ENCODE results near the gene PDLIM1.

Gene PDLIM1, protein sequence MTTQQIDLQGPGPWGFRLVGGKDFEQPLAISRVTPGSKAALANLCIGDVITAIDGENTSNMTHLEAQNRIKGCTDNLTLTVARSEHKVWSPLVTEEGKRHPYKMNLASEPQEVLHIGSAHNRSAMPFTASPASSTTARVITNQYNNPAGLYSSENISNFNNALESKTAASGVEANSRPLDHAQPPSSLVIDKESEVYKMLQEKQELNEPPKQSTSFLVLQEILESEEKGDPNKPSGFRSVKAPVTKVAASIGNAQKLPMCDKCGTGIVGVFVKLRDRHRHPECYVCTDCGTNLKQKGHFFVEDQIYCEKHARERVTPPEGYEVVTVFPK

DNA sequence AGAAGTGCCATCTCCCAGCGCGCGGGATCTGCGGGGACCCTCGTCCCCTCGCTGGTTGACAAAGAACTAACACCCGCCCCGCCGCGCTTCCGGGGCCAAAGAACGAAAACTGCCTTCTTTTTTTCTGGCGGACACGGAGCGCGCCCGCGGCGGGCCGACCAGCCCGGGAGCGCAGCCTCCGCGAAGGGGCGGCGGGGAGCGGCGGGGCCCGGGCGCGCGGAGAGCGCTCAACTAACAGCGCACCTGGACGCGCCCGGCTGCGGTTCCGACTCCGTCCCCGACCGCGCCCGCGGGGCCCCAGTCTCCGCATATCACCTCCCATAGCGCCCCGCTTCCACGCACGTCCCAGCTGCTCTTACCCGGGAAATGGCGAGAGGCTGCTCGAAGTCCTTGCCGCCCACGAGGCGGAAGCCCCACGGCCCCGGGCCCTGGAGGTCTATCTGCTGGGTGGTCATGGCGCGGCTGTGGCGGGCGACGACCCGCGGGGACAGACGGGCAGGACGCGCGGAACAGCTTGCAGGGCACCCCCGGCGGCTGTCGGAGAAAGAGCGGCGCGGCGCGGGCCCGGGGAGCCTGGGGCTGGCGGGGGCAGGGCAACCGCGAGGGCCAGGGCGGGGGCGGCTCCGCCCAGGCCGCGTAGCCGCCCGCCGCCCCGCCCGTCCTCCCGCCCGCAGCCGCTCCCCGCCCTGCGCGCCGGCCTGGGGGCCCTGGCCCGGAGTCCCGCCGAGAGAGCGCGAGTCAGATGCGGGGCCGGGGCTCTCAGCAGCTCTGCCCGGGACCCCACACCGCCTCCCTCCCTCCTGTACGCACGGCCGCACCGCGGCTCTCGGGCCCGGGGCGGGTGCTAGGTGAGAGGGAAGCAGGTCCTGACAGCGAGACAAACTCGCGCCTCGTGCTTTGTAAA, at the start of gene PDLIM1:
TSS of gene PDLIM1 (minus strand) at position 543 of the 904 bp plus-strand sequence. CDS start at position 455, 88 bp downstream.
- no peak for DNase-seq (ENCODE audit: low read depth in 2 of 2)

DNA sequence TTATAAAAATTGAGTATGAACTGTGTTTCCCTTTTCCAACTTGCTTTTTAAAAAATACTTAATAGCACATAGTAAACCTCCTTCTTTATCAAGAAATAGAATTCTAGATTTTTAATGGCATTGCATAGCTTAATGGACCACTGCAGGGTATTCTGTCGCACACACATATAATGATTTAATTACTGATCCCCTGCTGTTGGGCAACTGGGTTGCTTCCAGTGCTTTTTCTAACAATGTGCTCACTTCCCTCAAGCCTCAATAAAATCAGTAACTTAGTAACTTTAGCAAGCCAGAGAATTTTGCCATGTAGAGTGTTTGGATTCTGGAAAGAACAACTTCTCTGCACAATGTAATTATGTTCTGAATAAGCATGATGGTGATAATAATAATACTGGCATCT, 49.1 kb upstream of the PDLIM1 start:
- no peak for DNase-seq (ENCODE audit: low read depth in 2 of 2)

DNA sequence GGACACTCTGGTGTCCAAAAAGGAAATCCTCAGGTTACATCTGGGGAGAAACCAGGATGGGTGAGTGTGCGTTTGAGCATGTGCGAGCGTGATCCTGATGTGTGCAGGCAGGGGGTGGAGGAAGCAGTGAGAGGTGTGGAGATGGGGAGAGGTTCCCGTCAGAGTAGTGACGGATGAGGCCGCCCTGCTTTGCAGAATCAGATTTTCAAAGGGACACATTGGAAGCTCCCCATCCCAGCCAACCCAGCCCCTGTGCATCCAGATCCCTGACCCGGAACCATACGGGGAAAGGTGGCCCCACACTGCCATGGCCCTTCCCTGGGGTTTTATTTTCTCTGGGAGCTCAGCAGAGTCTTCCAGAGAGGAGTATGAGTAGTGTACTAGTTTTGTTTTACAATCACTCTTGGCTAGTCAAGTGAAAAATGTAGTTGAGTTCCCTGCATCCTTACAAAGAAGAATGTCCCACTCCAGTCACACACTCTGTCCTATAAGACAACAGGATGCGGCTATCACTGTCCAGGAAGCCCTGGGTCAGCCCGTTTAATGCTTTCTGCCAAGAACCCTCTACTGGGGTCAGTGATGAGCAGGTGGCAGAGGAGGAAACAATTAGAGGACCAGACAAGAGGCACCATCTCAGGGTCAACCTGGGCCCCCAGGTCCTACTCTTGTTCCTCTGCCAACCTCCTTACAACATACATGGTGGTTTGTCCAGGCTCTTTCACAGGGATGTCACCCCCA, 46.8 kb upstream of the PDLIM1 start:
- no peak for DNase-seq (ENCODE audit: low read depth in 2 of 2)

DNA sequence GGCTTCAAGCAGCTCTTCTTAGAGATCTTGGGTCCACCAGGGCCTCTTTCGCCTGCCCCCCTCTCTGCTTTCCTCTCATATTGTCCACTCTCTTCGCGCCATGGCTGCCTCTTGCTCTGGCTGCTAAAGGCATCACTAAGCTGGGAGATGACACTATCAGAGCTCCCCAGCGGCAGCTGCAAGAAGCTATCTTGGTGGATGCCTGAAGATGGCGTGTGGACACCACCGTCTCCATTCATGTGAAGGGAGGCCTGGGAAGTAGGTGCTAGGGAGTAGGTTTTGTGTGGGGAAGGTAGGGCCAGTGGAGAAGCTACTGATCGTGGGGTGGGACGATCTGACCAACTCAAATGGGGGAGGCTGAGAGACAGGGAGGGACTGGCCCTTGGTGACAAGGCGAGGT, 45.9 kb upstream of the PDLIM1 start:
- no peak for DNase-seq (ENCODE audit: low read depth in 2 of 2)

DNA sequence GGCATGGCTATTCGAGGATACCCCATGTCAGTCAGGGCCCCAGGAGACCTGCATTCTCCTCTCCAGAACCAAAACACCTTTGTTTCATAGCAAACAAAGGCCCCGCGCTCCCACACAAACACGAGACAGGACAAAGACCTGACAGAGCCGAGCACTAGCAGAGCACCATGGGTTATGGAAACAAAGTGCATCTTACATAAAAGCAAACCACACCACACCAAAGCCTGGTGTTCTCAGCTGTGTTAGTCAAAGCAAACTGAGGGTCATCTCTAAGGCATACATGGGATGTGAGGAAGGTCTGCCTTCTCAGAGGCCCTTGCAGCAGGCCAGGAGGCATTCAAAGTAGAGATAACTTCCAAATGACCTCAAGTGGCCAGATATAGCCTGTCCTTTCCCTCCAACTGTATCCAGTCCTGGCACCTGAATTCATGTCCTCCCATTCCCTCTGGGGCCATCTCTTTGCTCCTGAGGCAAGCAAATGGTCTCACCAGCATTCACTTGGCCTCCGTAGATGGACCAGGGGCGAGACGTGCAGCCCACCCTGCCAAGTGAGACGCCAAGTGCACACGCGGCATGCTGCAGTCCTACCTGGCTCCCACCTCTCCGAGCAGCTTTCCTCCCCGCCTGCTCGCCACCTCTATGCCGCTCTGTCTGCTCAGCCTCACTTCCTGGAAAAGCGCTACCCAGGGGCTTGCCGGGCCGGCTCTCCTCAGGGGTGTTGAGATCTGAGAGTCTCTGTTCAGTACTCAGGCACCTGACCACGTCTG, 45.3 kb upstream of the PDLIM1 start:
- no peak for DNase-seq (ENCODE audit: low read depth in 2 of 2)

DNA sequence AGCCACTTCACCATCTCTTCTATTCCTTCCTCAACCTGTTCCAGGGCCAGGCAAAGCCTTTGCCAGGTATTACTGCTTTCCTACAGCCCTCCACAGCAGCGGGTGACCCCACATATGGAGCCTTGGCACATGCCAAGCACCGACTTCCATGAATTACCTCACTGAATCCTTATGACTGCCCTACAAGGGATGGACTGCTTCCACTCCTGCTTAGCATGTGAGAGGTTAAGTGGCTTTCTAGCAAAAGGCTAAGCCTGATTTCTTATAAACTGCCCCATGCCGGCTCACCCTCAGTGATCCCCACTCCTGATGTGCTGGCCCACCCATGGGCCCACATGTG, 44.0 kb upstream of the PDLIM1 start:
- DNase-seq (ENCODE audit: low read depth in 2 of 2): no peak

DNA sequence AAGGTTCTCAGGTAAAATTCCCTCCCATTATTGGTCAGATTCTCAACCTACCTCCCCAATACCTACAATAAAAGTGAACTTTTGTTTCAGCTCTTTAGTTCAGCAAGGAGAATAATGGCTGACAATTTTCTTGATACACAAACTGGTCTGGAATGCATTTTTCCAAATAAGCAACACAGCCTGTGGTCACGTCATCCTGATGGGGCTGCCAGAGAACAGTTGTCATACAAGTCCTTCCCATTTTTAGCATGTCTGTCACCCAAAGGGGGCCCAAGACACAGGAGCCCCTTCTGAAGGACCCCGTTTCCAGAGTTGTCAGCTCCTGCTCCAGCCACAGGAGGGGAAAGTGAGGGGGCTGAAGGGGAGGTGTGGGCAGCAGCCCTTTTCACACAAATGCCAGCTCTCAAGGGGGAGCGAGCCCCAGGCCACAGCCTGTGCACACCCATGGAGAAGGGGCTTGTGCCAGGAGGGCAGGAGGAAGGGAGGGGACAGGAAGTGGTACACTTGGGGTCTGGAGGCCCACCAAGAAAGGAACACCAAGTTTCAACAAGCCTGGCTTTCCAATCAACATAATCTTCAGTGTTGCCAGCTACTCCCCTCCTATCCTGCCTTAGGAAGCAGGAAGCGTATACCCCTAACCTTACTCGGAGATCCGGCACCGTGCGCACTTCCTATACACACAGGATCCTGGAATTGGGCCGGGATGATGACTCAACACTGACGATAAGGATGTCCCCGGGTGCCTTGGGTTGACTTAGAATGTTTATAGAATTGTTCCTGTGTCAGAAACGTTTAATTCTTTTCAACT, 43.4 kb upstream of the PDLIM1 start:
- peak; percentile 39 to 41 for DNase-seq (ENCODE audit: low read depth in 2 of 2)

DNA sequence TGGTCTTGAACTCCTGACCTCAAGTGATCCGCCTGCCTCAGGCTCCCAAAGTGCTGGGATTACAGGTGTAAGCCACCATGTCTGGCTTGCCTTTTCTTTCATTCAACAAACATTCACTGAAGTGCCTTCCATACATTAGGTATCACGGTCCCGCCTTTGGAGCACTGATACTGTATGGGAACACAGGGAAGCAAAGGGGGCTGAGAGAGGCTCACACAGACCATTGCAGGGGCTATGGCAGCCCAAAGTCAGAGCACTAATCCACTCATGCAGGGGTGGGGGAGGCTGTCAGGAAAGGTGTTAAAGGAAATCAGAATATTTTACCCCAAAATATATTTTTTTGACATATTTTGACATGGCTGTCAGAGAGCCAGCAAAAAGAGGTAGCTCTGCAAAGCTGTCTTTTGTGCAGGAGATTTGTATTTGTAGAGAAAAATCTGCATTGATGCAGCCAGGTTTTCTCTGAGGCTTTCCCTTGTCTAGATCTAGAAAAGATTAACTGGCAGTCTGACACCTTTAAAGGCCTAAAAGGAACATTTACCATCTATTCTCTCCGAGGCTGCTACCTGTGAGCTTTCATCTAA, 42.0 kb upstream of the PDLIM1 start:
- no peak for DNase-seq (ENCODE audit: low read depth in 2 of 2)

DNA sequence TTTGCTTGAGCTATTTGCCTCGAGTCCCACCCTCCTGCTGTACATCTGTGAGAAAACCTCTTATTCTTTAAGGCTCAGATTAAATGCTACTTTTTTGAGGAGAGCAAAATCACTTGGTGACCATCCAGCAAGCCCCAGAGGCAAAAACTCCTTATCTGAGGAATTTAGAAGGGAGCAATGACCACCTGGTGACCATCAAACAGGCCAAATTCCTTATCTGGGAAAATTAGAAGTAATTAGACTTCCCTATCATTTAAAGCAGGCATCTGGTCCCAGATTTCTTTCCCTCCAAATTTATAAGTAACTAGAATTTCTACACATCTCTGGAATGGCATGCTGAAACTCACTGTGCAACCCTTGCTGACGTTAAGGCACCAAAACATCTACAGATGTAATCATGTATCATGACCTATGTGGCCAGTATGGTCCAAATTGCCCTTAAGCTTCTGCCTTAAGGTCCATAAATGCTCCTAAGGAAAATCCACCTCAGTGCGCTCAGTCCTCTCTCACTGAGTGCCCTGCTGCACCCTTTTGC, 40.9 kb upstream of the PDLIM1 start:
- no peak for DNase-seq (ENCODE audit: low read depth in 2 of 2)

DNA sequence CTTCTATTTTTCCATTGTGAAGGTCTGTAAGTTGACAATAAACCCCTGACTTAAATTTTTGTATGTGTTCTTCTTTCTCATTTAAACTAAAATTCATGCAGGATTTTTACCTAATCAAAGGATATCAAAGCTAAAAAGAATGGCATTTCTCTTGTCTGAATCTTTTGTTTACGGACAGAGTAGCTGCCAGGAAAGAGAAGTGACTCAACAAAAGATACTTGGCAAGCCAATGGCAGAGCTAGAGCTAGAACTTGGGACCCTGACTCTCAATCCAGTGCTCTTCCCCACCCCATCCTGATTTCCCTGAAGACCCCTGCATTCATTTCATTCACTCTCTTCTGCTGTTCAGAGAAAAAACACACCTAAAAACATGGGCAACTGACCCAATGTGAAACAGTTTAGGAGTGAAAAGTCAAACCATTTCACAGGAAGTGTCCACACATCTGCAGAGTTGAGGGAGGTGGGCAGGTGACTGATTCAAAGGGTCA, 40.2 kb upstream of the PDLIM1 start:
- DNase-seq (ENCODE audit: low read depth in 2 of 2): no peak

DNA sequence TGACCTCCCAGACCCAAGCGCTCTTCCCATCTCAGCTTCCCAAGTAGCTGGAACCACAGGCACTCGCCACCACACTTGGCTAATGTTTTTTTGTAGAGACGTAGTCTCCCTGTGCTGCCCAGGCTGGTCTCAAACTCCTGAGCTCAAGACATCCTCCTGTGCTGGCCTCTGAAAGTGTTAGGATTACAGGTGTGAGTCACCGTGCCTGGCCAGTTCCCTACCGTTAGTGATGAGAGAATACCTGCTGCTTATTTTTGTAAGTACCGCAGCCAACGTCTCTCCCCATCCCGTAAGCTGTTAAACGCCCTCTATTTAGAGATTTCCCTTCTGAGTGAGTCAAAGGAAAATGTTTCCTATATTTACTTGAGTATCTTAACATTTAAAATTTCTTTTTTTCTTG, 38.5 kb upstream of the PDLIM1 start:
- no peak for DNase-seq (ENCODE audit: low read depth in 2 of 2)

DNA sequence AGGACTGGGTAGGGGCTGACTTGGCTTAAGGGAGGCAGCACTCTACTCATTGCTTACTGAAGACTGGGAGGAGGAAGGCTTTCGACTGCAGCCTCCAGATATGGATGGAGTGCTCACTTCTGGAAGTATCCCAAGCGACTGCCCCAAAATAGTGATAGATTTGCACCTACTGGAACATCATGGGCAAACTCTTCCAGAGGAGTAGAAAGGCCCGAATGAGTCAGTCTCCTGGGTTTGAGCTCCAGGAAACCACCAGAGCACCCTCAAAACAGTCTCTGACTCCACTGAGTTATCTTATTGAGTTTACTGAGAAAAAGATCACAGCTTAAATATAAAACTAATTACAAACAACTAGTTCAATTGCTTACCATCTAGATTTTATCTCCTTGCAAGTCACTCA, 37.2 kb upstream of the PDLIM1 start:
- no peak for DNase-seq (ENCODE audit: low read depth in 2 of 2)

DNA sequence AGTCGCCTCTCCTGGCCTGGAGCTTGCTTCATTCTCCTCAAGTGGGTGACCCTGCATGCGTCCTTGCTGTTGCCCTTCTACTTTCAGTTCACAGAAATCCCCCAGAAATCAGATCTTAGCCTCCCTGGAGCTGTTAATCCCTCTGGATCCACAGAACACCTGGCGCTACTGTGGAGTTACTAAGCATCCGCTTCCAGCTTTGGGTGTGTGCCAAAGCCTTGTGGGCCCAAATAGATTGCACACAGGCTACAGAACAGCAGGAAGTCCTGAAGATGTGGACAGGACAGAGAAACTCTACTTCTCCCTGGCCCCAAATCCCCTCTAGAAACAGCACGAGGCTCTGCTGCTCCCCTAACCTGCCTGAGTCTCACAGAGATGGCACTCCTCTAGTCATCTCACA, 36.6 kb upstream of the PDLIM1 start:
- peak in 1 of 2 experiments; percentile 33 for DNase-seq (ENCODE audit: low read depth in 2 of 2)

DNA sequence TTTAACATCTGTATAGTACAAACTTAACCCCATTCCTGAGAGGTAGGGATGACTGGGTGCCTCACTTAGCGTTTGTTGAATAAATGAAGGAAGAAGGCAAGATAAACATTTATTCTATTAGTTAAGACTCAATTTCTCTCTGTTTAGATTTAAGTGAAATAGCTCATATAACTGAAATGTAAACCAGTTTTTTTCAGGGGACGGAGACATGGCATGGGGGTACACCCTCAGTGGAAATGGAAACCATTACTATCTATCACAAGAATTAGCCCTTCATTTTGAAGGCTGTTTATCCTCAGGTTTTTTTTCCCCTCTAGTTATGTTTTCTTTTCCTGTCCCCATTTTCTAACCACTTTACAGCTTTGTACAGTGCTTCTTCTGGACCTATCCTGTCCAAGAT, 35.6 kb upstream of the PDLIM1 start:
- DNase-seq (ENCODE audit: low read depth in 2 of 2): no peak

DNA sequence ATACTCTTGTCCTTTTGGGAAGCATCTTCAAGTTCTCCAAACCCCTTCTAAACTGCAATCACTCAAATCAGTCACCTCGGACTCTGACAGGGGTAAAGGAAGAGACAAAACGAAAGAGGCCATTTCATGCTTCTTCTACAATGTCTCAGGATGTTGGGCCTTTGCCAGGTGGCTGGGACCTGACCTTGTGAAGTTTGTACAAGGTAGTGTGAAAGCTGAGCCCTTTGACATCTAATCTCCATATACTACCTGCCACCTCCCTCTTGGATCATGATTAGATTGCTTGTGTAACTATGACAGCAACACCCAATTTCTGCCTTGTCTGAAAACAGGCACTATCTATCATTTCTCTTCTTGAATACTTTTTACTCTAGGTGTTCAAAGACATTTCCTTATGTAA, 35.1 kb upstream of the PDLIM1 start:
- no peak for DNase-seq (ENCODE audit: low read depth in 2 of 2)

DNA sequence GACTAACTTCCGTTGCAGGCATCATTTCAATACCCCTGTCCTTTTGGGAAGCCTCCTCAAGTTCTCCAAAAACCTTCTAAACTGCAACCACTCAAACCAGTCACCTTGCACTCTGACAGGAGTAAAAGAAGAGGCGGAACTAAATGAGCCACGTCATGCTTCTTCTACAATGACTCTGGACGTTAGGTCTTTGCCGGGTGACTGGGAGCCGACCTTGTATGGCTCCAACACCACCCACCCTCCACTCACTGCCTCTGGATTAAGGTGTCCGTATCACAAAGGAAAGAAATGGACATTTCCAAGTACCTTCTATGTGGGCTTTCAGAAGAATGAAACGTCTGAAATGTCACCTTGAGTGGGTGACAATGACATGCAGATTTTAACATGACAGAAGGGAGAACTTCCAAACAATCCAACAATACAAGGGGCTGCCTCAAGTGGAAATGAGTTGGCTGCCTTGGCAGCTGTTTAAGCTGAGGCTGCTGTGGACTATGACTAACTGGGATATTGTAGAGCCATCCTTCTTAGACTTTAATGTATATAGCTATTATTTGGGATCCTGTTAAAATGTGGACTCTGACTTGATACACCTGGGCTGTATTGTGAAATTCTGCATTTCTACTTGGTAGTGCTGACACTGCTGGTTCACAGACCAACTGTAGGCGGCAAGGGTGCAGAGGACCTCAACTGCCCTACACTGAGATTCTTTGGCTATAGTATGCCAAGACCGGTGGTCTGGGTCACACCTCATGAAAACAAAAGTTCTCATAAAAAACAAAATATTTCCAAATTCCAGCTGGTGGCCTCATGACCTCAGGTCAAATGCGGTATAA, 33.8 kb upstream of the PDLIM1 start:
- no peak for DNase-seq (ENCODE audit: low read depth in 2 of 2)

DNA sequence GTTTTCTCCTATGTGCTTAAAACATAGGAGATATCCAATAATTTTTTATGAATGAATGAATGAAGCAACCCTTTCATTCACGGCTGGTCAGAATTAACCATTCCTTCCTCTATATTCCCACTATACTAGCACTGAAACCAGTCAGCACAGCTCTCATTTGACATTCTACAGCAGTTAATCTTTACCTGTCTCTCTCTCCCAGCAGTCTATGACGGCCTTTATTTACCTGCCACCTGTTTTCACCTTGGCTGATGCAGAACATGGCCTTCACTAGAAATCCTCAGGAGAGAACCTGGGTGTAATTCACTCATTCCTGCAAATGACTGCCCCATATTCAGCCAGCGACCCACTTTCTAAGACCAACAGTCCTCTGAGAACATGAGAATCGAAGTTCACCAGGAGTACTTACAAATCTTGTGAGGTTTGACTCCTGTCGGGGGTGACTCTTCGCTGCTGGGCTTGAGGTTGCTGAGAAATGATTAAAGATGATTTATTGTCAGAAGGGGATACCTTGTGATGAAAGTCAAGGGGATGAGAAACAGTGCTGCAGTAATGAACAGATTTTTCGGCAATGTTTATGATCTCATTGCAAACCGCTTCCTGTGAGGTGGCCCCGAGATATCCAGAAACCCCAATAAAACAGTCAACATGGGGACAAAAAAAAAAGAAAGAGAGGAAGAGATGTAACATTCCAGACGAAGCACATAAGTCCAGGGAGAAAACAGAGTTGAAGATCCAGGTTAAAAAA, 30.9 kb upstream of the PDLIM1 start:
- no peak for DNase-seq (ENCODE audit: low read depth in 2 of 2)

DNA sequence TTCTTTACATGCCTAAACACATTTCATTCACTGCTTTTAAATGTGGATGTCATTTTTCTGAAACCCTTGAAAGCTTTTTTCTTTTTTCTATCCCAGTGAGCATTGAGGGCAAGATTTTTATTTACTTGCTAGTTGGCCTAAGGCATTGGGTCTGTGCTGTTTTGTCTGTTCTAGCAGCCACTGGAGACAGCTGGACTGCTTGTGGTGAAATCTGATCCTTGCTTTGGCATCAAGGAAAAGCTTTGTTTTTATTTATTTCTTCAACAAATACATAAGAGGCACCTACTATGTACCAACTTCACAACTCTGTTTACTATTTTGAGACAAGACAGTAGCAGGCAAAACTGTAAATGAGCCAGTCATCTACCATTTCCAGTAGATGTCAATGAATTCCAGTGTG, 28.4 kb upstream of the PDLIM1 start:
- DNase-seq (ENCODE audit: low read depth in 2 of 2): no peak

Measured in fibroblast of skin of left biceps (primary cell).